Stimulated activated memory B cell treated with anti-CD40 and anti-IgM and Interleukin-4, amounts not matched to agents 10 μg/mL and 1 μg/mL and 100 μg/mL, for 72 hours (primary cell): ENCODE data around the gene MPP7.
A peak's percentile ranks its signal among the peaks of the same experiment; 100 is the strongest.

ENCODE experiments used
- ATAC-seq: fragments of 150-1000 bp; cut with Tn5 transposase; 2 replicates; pipeline ENCODE4 v1.10.0; 2021
- H3K27ac Mint-ChIP-seq: one replicate; pipeline ENCODE4 v1.8.0; 2022; ENCODE audit warnings: mild to moderate bottlenecking, mixed read lengths
- H3K27me3 Mint-ChIP-seq: one replicate; pipeline ENCODE4 v1.8.0; 2022; ENCODE audit warnings: mixed read lengths
- H3K36me3 Mint-ChIP-seq: one replicate; pipeline ENCODE4 v1.8.0; 2022; ENCODE audit warnings: mixed read lengths
- H3K4me1 Mint-ChIP-seq: one replicate; pipeline ENCODE4 v1.8.0; 2022; ENCODE audit warnings: mixed read lengths
- H3K4me3 Mint-ChIP-seq: one replicate; pipeline ENCODE4 v1.8.0; 2022; ENCODE audit warnings: mild to moderate bottlenecking, moderate library complexity, mixed read lengths
- H3K9me3 Mint-ChIP-seq: one replicate; pipeline ENCODE4 v1.8.0; 2022; ENCODE audit warnings: mixed read lengths

The MPP7 gene

GRCh38 chr10:28263136-28263857, 39.6 kb downstream of the MPP7 start:
- ATAC-seq = no peak
- H3K27ac Mint-ChIP-seq = peak overlapping the region; percentile 55

GRCh38 chr10:28256776-28257175, 46.1 kb downstream of the MPP7 start:
- H3K9me3 Mint-ChIP-seq = no peaks in the 10 kb centered on the region
- H3K27ac Mint-ChIP-seq = no peak overlapping the region
- H3K27me3 Mint-ChIP-seq = no peaks in the 10 kb centered on the region
- H3K36me3 Mint-ChIP-seq = no peaks in the 10 kb centered on the region
- ATAC-seq = no peak
- H3K4me3 Mint-ChIP-seq = no peak overlapping the region
- H3K4me1 Mint-ChIP-seq = peaks cover 11% of the 10 kb centered on the region

More at GRCh38 chr10:28263136-28263857, 39.6 kb downstream of the MPP7 start:
- Mint-ChIP-seq H3K4me3 (no peak overlapping the region), H3K36me3 (no peaks in the 10 kb centered on the region), H3K27me3 (no peaks in the 10 kb centered on the region), H3K4me1 (peaks cover 27% of the 10 kb centered on the region), H3K9me3 (no peaks in the 10 kb centered on the region)

- Mint-ChIP-seq H3K9me3 (no peaks in the 10 kb centered on the region), H3K27ac (no peak overlapping the region), H3K4me1 (no peaks in the 10 kb centered on the region), H3K36me3 (no peaks in the 10 kb centered on the region), H3K4me3 (no peak overlapping the region), H3K27me3 (no peaks in the 10 kb centered on the region)
- ATAC-seq = no peak
These were observed 48.4 kb downstream of the MPP7 start for GRCh38 chr10:28254290-28254985.

GRCh38 chr10:28253169-28253785, 49.6 kb downstream of the MPP7 start:
- no peak overlapping the region for H3K4me3 Mint-ChIP-seq
- H3K36me3 Mint-ChIP-seq = no peaks in the 10 kb centered on the region
- H3K27ac Mint-ChIP-seq = no peak overlapping the region
- no peaks in the 10 kb centered on the region for H3K4me1 Mint-ChIP-seq
- no peaks in the 10 kb centered on the region for H3K9me3 Mint-ChIP-seq
- no peak for ATAC-seq
- H3K27me3 Mint-ChIP-seq = no peaks in the 10 kb centered on the region
